Ishikawa (cell line): ENCODE results near the gene GBA3.

Experiments used
- EGR1 ChIP-seq: IDR thresholded peaks from 2 replicates; pipeline ENCODE4 v1.6.1; 2012
- RAD21 ChIP-seq: IDR thresholded peaks from 2 replicates; pipeline ENCODE4 v1.6.1; 2012; ENCODE audit warnings: low read depth
- TAF1 ChIP-seq: IDR thresholded peaks from 2 replicates; pipeline ENCODE4 v1.6.1; 2012; ENCODE audit warnings: low read depth, mild to moderate bottlenecking

GRCh38 chr4:22803512-22803911 is 110.8 kb downstream of the GBA3 start:
- TF ChIP-seq RAD21 (no peak), TAF1 (no peak), EGR1 (no peak)
